RWPE2 (cell line): ENCODE data around the gene NT5DC4.
A peak's percentile ranks its signal among the peaks of the same experiment; 100 is the strongest.

ENCODE experiments used
- ATAC-seq: fragments of 200-7000 bp; cut with Tn5 transposase; 3 replicates; pipeline ENCODE4 v1.9.1; 2021; ENCODE audit warnings: low read depth
- DNase-seq: peaks from one replicate; pipeline ENCODE4 v3.0.0-alpha.2; 2020; ENCODE audit warnings: low spot score
- H3K27ac ChIP-seq: fragments of 450-650 bp; 2 replicates; pipeline ENCODE4 v1.5.1; 2017; ENCODE audit warnings: mild to moderate bottlenecking; ENCODE audit not compliant: poor library complexity, severe bottlenecking
- H3K27me3 ChIP-seq: fragments of 250-450 bp; sonication (Bioruptor Pico); 2 replicates; pipeline ENCODE4 v1.5.1; 2021; ENCODE audit warnings: mild to moderate bottlenecking, moderate library complexity; ENCODE audit not compliant: insufficient read depth, poor library complexity, severe bottlenecking
- H3K36me3 ChIP-seq: fragments of 250-450 bp; sonication (Bioruptor Pico); 2 replicates; pipeline ENCODE4 v1.5.1; 2020; ENCODE audit warnings: low read depth, mild to moderate bottlenecking, moderate library complexity
- H3K4me1 ChIP-seq: fragments of 250-450 bp; sonication (Bioruptor Pico); 2 replicates; pipeline ENCODE4 v1.5.1; 2021; ENCODE audit warnings: mild to moderate bottlenecking, moderate library complexity; ENCODE audit not compliant: insufficient read depth, poor library complexity, severe bottlenecking
- H3K4me3 ChIP-seq: fragments of 250-450 bp; sonication (Bioruptor Pico); 2 replicates; pipeline ENCODE4 v1.5.1; 2021; ENCODE audit warnings: mild to moderate bottlenecking, moderate library complexity; ENCODE audit not compliant: severe bottlenecking
- H3K9me3 ChIP-seq: fragments of 250-450 bp; sonication (Bioruptor Pico); 2 replicates; pipeline ENCODE4 v1.5.1; 2021; ENCODE audit warnings: mild to moderate bottlenecking, moderate library complexity; ENCODE audit not compliant: severe bottlenecking
- TF ChIP-seq, protein P1 (sequence below): fragments of 450-650 bp; IDR thresholded peaks from one replicate; pipeline ENCODE4 v1.5.1; 2017; ENCODE audit warnings: mild to moderate bottlenecking, moderate library complexity; ENCODE audit not compliant: poor library complexity, severe bottlenecking

NT5DC4 gene

GRCh38 chr2:112749755-112750559 lies 29.1 kb downstream of the NT5DC4 start:
- Histone ChIP-seq H3K27me3 (no peaks in the 10 kb centered on the region), H3K4me3 (no peak overlapping the region), H3K27ac (peak overlapping the region; percentile 10), H3K4me1 (no peaks in the 10 kb centered on the region), H3K9me3 (no peaks in the 10 kb centered on the region), H3K36me3 (peaks cover 98% of the 10 kb centered on the region)
- DNase-seq (no peak), ATAC-seq (peak; percentile 78)
- TF ChIP-seq, protein P1, sequence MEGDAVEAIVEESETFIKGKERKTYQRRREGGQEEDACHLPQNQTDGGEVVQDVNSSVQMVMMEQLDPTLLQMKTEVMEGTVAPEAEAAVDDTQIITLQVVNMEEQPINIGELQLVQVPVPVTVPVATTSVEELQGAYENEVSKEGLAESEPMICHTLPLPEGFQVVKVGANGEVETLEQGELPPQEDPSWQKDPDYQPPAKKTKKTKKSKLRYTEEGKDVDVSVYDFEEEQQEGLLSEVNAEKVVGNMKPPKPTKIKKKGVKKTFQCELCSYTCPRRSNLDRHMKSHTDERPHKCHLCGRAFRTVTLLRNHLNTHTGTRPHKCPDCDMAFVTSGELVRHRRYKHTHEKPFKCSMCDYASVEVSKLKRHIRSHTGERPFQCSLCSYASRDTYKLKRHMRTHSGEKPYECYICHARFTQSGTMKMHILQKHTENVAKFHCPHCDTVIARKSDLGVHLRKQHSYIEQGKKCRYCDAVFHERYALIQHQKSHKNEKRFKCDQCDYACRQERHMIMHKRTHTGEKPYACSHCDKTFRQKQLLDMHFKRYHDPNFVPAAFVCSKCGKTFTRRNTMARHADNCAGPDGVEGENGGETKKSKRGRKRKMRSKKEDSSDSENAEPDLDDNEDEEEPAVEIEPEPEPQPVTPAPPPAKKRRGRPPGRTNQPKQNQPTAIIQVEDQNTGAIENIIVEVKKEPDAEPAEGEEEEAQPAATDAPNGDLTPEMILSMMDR, result peak; percentile 96

DNA sequence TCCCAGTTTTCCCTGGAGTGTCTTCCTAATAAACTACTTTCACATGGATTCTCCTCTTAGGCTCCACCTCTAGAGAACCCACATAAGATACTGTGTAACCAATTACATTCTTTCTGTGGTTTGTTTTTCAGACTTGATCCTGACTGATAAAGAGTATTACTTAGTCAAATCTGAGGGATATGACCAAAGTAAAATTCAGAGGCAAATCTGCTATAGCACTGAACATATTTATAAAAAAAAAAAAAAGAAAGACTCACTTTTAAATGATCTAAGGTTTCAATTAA lies 29.7 kb downstream of the NT5DC4 start:
- Histone ChIP-seq H3K27ac (peak overlapping the region; percentile 10), H3K4me3 (no peak overlapping the region), H3K4me1 (no peaks in the 10 kb centered on the region), H3K27me3 (no peaks in the 10 kb centered on the region), H3K36me3 (peaks cover 98% of the 10 kb centered on the region), H3K9me3 (no peaks in the 10 kb centered on the region)
- TF ChIP-seq, protein P1, result no peak
- DNase-seq (no peak), ATAC-seq (no peak)

- H3K4me1 ChIP-seq, result no peaks in the 10 kb centered on the region
- no peak overlapping the region for H3K4me3 ChIP-seq
- DNase-seq (no peak), ATAC-seq (no peak)
- peaks cover 98% of the 10 kb centered on the region for H3K36me3 ChIP-seq
- no peaks in the 10 kb centered on the region for H3K27me3 ChIP-seq
- TF ChIP-seq, protein P1, result no peak
- H3K9me3 ChIP-seq, result no peaks in the 10 kb centered on the region
- H3K27ac ChIP-seq, result peak overlapping the region; percentile 10
Observed at GRCh38 chr2:112751451-112752197, 30.8 kb downstream of the NT5DC4 start.

- H3K27ac ChIP-seq, result no peak overlapping the region
- ATAC-seq (no peak), DNase-seq (no peak)
- TF ChIP-seq, protein P1, result no peak
- H3K9me3 ChIP-seq, result no peaks in the 10 kb centered on the region
- H3K4me1 ChIP-seq, result no peaks in the 10 kb centered on the region
- H3K36me3 ChIP-seq, result peaks cover 98% of the 10 kb centered on the region
- H3K4me3 ChIP-seq, result no peak overlapping the region
- H3K27me3 ChIP-seq, result no peaks in the 10 kb centered on the region
Observed at GRCh38 chr2:112752667-112753066, 31.8 kb downstream of the NT5DC4 start.

DNA sequence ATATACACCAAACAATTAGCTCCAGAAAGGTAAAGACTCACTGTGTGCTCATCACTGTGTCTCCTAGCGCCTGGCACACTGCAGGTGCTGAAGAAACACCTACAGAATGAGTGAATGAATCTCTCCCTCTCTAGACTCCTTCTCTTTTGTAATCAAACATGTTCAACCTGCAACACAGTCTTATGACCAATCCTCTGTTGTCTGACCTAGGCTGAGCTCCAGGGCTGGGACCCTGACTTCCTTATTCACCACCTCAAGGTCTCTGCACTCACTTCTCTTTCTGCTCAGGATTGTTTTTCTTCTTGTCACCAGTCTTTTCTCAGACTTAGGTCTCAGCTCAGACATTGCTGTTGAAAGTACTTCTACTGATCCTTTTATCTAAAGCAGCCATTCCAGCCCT lies 33.7 kb downstream of the NT5DC4 start:
- TF ChIP-seq, protein P1, result no peak
- no peak for ATAC-seq
- no peak overlapping the region for H3K27ac ChIP-seq
- DNase-seq, result no peak
- H3K9me3 ChIP-seq, result no peaks in the 10 kb centered on the region
- no peak overlapping the region for H3K4me3 ChIP-seq
- H3K27me3 ChIP-seq, result no peaks in the 10 kb centered on the region
- peaks cover 98% of the 10 kb centered on the region for H3K36me3 ChIP-seq
- H3K4me1 ChIP-seq, result no peaks in the 10 kb centered on the region
